T-helper 1 cell treated with Interleukin-12 subunit alpha and Interleukin-12 subunit beta and Interleukin-4 antibody, amounts not matched to agents 30 ng/mL and 1 ng/mL, for 36 hours (primary cell): ENCODE measurements around the gene HECW1. TPM values are rescaled to one million over a fixed set of nuclear protein-coding genes. Genes with fewer than 3 reads are reported as not detected.
"Not testable (repeated sequence)": the region's sequence is repeated elsewhere in the genome, so short reads cannot be mapped to it uniquely, and the experiment has no call there.

ENCODE experiments used
- intact Hi-C: fragments of 100-400 bp; cut with micrococcal nuclease; formaldehyde crosslinking; loops from one replicate; pipeline ENCODE4 v1.15.1; 2024
- total RNA-seq: library from RNA; stranded (reverse); gene quantifications from 2 replicates; pipeline ENCODE4 v1.2.3, GENCODE V29; 2022

The HECW1 gene
- total RNA-seq, 1 donor from 2014 or later = not detected

DNA sequence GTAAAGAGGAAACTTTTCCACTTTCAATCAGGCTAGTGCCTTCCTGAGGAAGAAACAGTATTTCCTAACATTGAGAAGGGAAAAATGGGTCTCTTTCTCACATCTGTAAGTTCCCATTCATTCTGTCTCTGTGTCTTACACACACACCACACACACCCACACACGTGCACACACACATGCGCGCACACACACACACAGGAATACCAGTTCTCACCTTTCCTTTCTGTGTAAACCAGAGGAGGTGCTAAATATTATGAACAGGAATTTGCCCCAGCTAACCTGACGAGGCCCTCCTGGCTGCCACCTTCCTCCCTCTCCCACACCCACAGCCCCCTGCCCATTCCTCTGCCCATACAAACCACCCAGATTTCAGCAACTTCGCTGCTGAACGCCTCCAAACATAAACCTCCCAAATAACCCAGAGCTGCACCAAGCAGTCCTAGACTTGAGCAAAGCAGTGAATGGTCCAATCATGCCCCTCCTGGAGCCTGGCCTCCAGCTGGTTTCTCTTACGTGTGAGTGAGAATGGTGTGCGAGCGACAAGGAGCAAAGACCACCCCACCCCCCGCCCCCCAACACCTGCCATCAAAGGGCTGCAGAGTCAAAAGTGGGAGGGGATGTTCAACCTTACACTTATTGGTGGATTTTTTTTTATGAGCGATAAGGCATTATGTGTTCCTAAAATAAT, 190.5 kb downstream of the HECW1 start:
- intact Hi-C loops = no loop called here

DNA sequence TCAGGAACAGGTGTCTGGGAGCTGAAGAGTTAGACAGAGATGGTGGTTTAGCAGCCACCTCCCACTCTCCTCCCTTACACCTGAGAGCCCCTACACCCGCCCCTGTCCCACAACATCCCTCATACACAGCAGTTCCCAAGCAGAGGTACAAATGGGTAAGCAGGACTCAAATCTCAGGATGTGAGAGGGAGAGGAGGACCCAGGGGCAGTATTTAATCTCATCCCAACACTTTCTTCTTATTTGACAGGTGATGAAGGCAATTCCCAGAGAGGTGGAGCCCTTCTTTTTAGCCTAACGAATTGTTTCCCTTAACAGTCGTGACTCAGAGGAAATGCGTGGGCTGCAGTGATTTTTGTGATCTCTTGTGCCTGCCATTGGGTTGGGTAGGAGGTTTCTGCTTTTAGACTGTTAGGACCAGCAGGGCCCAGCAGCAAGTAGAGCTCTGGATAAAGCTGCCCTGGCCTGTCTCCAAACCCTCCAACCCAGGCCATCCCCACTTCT, 191.3 kb downstream of the HECW1 start:
- intact Hi-C loops = no loop called here

DNA sequence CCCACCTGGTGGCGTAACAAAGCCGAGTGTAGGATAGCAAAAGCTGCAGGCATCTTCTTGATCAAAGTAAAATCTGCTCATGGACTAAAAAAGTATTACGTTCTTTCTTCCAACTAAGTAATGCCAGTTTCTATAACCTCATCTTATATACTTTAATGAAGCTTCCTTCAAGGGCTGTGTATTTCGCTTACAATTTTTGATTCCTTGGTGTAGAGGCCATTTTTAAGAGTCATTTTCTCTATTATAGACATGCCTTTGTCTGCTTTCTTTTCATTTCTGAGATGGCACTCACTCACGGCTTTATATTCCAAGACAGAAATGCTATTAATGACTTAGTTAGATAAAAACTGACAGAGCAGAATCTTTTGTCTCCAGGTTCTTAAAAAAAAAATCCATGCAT, 194.0 kb downstream of the HECW1 start:
- intact Hi-C loops = no loop called here

DNA sequence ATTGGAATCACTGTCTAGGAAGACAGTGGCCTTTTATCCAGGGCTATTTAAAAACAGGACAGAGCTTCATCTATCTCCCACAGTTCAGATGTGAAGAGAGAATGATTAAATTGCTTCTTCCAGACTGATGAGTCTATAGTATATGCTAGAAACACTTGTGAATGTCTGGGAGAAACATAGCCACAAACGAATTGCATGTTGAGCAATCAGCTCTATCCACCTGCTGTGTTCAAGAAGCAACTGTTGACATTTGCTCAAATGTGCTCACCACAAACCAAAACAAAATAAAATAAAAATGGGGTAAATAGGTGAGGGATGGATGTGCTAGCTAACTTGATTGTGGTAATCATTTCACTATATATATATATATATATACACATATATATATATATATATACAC, 195.1 kb downstream of the HECW1 start:
- intact Hi-C loops = no loop called here

DNA sequence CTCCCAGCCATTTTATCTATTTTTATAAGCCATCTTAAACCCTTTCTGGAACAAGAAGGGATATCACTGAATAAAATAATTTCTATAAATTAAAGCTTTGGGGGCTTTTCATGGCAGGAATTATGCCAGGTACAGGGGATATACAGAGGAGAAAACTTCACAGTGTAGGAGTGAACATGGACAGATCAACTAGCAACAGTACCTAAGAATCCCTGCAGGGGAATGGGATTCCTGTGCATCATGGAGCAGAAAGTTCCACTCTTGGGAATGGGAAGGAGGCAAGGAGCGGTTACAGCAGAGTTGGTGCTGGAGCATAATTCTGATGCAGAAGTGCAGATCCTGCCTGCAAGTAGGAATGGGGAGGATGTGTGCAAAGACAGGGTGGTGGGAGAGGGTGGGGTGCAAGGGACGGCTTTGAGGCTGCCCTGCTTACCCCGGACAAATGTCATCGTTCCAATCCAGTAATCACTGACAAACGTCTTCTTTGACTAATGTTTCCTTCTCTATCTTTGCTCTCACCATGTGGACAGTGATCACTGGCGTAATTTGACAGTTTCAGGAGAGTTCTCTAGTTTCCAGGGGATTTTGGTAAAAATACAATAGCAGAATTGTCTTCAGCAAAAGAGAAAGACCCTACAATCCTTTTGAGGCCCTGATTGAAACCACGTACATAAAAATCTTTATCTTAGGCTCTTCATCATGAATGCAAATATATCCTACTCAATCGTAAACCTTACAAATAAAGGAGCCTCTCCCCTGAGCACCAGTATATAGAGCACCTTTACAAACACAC, 196.7 kb downstream of the HECW1 start:
- intact Hi-C loops = loop anchor here (2.0 kb wide), 1 partner anchor 430 kb away; no protein-coding TSS in a partner anchor

DNA sequence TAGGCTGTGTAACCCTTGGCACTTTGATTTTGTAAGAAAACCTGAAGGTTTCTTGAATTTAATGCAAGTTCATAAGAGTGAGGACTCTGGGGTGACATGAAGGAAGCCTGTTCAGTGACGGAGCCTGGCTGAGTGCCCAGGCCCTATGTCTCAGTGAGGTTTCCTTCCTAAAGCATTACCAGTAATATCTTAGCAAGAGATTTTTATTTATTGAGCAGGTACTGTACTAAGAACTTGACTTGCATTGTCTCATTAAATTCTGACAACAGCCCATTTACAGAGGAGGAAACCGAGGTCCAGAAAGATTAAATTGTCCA, 197.2 kb downstream of the HECW1 start:
- intact Hi-C loops = loop anchor here (2.0 kb wide), 1 partner anchor 429 kb away; no protein-coding TSS in a partner anchor

DNA sequence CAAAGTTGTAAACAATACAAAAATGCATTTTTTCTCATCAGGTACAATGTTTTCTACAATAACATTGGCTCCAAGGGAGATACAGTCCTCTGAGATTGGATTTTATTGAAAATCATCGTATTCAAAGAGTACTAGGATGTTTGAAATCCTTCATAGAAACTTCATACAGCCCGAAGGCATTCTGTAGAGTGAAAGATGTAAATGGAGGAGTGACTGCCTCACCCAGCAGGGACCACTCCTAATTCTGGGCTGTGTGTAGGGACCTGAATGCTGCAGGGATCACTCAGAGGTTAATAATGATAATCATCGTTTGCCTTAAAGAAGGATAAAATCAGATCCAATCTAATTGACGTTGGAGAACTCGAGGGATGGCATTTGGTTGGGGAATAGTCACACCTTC, 198.6 kb downstream of the HECW1 start:
- intact Hi-C loops = no loop called here

DNA sequence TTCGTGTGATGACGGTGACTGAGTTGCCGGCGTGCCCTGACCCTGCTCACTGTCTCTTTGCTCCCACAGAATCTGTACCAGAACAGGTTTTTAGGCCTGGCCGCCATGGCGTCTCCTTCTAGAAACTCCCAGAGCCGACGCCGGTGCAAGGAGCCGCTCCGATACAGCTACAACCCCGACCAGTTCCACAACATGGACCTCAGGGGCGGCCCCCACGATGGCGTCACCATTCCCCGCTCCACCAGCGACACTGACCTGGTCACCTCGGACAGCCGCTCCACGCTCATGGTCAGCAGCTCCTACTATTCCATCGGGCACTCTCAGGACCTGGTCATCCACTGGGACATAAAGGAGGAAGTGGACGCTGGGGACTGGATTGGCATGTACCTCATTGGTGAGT, 199.2 kb downstream of the HECW1 start:
- intact Hi-C loops = no loop called here

DNA sequence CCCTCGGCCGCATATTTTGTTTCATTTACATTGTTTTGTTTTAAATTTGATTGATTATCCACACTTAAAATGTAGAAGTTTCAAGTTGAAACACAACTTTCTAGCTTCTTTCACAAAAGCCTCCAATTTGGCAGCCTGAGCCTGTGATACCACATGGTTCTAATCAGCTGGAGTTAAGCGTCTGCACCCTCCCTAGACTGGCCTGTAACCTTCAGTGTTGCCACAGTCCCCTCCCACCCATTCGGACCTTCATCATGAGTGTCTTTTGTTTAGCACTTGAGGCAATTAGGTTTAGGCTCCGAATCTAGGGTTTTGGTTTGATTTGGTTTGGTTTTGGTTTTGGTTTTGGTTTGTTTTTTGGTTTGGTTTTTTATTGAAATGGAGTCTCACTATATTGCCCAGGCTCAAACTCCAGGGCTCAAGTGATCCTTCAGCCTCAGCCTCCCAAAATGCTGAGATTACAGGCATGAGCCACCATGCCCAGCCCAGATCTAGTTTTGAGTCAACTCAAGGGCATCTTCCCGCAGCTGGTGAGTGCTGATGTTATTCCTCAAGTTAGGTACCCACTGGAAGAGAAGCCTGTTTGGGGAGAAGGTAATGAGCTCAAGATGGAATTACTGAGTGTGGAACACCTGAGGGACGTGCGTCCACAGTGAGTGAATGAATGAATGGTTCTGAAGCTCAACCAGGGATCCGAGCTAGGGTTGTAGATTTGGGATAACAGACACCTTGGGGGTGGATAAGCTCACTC, 201.4 kb downstream of the HECW1 start:
- intact Hi-C loops = no loop called here

DNA sequence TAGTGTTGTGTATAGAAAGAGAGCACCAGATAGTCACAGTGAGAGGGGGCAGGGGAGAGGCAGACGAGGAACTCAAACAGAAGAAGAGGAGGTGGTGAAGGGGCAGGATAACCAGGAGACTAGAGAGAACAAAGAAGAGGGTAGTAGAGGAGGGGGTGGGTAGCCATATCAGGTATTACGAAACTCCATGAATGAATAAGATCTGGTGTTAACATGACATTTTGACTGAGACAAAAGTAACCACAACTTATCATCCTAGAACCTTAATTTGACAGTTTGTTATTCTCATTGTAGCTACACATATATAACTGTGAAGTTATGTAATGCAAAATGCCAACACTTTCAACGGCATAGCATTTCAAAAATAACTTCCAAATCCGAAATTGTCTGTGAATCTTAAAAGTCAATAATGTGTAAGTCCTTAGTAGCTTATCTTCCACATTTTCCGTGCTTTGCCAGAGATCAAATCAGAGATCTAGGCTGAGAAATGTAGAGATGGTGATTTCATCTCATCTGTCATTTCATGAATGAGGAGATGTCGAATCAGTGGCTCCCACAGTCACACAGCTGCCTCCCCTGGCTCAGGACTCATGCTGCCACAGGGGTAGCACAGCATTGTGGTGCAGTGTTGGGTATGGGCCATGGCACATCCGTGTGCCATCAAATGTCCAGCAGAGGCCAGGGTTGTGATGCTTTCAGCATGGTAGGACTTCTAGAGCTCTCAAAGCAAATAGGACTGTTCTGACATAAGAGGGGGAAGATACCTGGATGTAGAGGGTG, 202.1 kb downstream of the HECW1 start:
- intact Hi-C loops = no loop called here

DNA sequence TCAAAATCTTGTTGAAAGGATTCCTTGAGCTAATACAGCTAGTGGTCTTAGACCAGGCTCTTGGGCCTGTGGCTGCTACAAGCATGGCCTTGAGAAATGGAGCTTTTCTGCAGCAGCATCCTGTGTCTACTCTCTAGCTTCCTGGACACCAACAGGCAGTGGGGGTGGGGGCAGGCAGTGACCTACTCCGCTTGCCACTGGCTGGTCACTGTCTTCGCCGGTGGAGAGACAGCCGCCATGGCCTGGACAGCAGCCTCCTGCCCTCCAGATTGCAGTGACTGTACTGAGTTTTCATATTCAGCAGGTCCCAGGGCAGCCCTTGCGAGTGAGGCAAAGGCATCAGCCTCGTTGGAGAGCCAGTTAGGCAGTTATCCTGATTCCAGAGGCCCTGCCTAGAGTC, 204.6 kb downstream of the HECW1 start:
- intact Hi-C loops = no loop called here

DNA sequence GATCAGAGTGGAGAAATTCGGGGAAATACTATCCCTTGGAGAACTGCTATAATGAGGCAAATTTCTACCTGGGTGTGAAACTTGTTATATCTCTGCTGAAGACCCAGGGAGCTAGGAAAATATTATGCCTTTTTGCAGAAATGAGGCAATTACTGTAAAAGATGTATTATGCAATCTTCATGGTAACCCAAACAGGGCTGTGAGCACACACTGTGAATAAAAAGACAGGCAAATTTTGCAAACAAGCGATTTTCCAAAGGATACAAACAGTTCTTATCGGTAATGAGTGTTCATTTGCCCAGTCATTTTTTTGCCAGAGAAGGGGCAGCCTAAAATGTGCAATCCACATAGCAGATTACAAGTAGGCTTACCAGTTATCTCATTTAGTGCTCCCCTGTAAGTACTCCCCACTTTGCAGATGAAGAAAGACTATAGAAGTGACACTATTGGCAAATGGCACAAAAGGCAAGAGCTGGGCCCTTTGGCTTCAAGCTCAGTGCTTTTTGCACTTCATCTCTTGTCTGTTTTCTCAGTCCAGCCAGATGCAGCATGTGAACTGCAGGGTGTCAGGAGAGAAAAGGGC, 205.8 kb downstream of the HECW1 start:
- intact Hi-C loops = no loop called here

DNA sequence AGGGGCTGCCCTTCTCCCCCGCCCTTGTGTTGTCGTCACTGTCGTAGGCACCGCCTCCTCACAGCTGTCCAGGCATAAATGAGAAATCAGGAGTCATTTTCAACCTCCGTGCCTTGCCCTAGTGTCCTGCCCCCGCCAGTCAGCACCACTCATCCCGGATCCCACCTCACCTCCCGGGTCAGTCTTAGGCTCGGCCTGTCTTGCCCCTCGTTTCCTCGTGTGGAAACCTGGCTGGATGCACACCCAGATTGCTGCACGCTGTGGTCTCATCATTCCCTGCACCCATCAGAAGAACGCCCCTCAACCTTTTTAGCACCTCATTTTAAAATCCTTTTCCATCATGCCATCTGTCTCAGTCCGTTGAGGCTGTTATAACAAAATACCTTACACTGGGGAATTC, 213.1 kb downstream of the HECW1 start:
- intact Hi-C loops = no loop called here

DNA sequence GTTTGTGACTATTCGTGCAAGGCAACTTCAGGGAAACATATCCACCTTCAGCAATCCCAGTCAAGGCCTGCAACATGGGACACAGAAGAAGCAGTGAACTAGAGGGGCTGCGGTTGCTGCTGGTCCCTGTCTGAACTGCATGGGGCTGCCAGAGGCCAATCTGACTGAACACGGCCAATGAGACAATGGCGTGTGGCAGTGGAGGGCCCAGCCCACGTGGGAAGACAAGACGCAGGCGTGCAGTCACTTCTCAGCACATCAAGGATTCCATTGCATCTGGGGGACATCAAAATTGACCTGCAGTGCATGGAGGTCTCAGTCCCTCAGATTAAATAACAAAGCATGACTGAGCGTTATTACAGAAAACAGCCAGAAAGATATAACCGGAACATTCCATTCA, 215.9 kb downstream of the HECW1 start:
- intact Hi-C loops = no loop called here

DNA sequence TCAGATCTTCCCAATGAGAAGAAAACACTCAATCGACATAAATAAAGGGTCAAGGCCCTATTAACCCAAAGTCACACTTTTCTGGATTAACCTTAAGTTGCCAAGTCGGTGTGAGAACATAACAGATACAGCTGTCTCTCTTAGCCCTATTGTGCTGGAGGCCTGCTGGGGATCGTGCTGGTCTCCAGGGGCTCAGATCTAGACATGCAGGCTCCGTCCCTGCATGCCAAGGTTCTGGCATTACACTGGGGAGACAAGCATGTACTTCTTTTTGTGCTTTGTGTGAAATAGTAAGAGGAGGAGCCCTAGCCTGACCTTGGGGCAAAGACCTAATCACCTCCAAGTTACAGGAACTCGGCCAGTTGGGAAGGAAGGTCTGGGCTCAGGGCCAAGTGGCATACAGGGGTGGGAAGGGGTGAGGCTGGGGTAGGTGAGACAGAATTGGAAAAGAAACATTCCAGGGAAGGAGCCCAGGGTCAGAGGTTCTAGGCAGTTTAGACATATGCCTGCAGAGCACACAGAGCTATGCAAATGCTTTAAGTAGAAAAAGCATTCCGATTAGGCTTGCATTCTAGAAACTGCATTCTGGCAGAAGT, 216.4 kb downstream of the HECW1 start:
- intact Hi-C loops = no loop called here

DNA sequence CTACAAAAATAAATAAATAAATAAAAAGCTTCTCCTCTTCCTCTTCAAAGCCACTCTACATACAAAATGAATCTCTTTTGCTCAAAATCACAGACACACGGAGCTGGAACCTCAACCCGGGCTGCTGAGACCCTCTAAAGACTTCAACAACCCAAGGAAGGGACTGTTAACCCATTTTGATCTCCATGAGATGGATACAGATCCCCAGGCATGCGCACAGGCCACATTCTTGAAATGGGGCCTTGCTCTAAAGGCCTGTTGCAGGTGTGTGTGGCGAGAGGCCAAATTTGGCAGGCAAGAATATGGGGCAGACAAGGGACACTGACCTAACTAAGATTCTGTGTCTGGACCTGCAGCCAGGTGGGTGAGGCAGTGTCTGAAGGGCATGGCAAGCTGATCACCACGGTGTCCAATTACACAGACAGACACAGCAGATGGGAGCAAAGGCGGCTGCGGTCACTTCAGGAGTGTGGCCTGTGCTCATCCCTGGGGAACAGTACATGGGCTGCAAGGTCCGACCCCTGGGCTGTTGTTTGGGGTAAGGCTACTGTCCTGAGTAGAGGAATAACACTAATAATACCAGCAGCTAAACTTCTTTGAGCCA, 219.8 kb downstream of the HECW1 start:
- intact Hi-C loops = no loop called here

DNA sequence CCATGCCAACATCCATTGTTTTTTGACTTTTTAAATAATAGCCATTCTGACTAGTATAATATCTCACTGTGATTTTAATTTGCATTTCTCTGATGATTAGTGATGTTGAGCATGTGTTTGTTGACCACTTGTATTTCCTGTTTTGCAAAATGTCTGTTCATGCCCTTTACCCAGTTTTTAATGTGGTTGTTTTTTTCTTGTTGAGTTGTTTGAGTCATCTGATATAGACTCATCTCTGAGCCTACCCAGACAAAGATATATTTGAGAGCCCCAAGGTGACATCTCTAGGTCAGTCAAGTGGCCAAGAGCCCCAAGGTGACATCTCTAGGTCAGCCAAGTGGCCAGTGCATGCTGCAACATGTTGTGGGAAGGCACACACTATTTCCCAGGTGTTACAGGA, 224.7 kb downstream of the HECW1 start:
- intact Hi-C loops = no loop called here

DNA sequence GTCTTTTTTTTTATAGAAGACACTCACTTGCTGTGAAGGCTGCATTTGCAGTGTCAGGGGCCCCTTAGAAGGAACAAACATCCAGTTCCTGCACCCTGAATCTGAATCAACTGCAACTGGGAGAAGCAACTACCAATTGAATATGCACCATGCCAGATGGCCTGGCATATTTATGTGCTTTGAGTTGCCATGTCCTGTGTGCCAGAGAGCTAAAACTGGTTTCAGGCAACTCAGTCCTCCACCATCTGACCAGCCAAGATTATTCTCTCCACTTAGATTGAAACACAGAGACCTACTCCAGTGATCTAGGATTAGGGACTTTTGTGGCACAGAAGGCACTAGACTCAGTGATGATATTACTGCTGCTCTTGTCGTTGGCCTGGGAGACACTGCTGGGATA, 225.4 kb downstream of the HECW1 start:
- intact Hi-C loops = no loop called here

DNA sequence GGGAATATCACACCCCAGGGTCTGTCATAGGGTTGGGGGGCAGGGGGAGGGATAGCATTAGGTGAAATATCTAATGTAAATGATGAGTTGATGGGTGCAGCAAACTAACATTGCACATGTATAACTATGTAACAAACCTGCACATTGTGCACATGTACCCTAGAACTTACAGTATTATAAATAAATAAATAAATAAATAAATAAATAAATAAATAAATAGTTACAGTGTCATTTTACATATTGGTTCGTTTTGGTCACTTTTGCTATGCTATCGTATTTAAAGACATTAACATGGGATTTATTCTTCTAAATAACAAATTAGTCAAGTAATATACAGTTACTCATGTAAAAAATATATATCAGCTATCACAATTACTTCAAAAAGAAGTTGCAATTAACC, 228.7 kb downstream of the HECW1 start:
- intact Hi-C loops = no loop called here

DNA sequence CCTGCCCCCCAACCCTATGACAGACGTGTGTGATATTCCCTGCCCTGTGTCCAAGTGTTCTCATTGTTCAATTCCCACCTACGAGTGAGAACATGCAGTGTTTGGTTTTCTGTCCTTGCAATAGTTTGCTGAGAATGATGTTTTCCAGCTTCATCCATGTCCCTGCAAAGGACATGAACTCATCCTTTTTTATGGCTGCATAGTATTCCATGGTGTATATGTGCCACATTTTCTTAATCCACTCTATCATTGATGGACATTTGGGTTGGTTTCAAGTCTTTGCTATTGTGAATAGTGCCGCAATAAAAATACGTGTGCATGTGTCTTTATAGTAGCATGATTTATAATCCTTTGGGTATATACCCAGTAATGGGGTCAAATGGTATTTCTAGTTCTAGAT, 231.0 kb downstream of the HECW1 start:
- intact Hi-C loops = not testable (repeated sequence)
